ENCODE results near the gene WASHC4. TPM values are rescaled to one million over a fixed set of nuclear protein-coding genes. Genes with fewer than 3 reads are reported as not detected.

WASHC4 gene
- total RNA-seq, 1 experiment from 2014 or later: 25.5 TPM

- no peak for TF ChIP-seq ZBTB33 (IDR thresholded peaks at IDR 0.05; ENCODE audit: extremely low read depth, insufficient replicate concordance, low read length)
- TF ChIP-seq ZNF274 (IDR thresholded peaks at IDR 0.05; ENCODE audit: low read depth, low read length): no peak
- TF ChIP-seq YY1 (IDR thresholded peaks at IDR 0.05; ENCODE audit: extremely low read depth, insufficient replicate concordance, low read depth, low read length): no peak
- no peak for TF ChIP-seq FOSL1 (IDR thresholded peaks at IDR 0.05; ENCODE audit: low read depth)
- no peak for TF ChIP-seq SRF (IDR thresholded peaks at IDR 0.05; ENCODE audit: low read depth)
- no peak for TF ChIP-seq CBX3 (IDR thresholded peaks at IDR 0.05; ENCODE audit: low read depth)
Measured at GRCh38 chr12:105192624-105193225, 85.2 kb downstream of the WASHC4 start (continued).

- Histone ChIP-seq H3K4me3 (replicated peaks in 1 of 2; ENCODE audit: low read depth in 1 of 2, low read length in 2 of 2) (no peak overlapping the region), H3K79me2 (ENCODE audit: insufficient read depth, low read length) (no peaks in the 10 kb centered on the region), H3K4me2 (ENCODE audit: low read length) (no peak overlapping the region), H3K36me3 (ENCODE audit: control insufficient read depth in 1 of 2, insufficient read depth in 2 of 2, low read length in 2 of 2) (peaks cover 0 to 3% of the 10 kb centered on the region in 2 experiments; a peak in 2 of 4 replicates), H3K9ac (ENCODE audit: low read length) (no peak overlapping the region), H3K4me1 (ENCODE audit: control insufficient read depth in 1 of 2, insufficient read depth in 2 of 2, low read length in 2 of 2) (no peaks in the 10 kb centered on the region), H3K27me3 (ENCODE audit: insufficient read depth, low read length) (no peaks in the 10 kb centered on the region), H3K27ac (ENCODE audit: low read depth, low read length) (no peak overlapping the region), H3K9me3 (ENCODE audit: control insufficient read depth in 1 of 2, insufficient read depth in 1 of 2, low read depth in 1 of 2, low read length in 2 of 2) (no peaks in the 10 kb centered on the region), H2AFZ (ENCODE audit: low read depth, low read length, poor library complexity, severe bottlenecking) (no peak overlapping the region), H4K20me1 (ENCODE audit: insufficient read depth) (no peaks in the 10 kb centered on the region), H3K9me2 (ENCODE audit: insufficient read depth) (no peaks in the 10 kb centered on the region)
- BruUV-seq (replicated peaks): no TSS peak
- ATAC-seq (no peak), DNase-seq (ENCODE audit: low read depth, low spot score) (no peak)
- ChIA-PET CTCF (no interaction called here), RAD21 (ENCODE audit: low non-redundant PET in 1 of 2, low total read pairs in 2 of 2, uncharacterized antibody in 2 of 2, unreplicated experiment in 2 of 2) (no interaction called here), POLR2A (no interaction called here)
- intact Hi-C loops (cut with micrococcal nuclease): no loop called here
- TF ChIP-seq CEBPB (IDR thresholded peaks at IDR 0.05; ENCODE audit: low read depth): no peak
- no peak for TF ChIP-seq ELF1 (IDR thresholded peaks at IDR 0.05; ENCODE audit: borderline replicate concordance, low read depth)
- TF ChIP-seq YY1 (IDR thresholded peaks at IDR 0.05; ENCODE audit: extremely low read depth, insufficient replicate concordance, low read depth, low read length): no peak
- no peak for TF ChIP-seq EGR1 (IDR thresholded peaks at IDR 0.05; ENCODE audit: low read depth)
- no peak for TF ChIP-seq ZNF274 (IDR thresholded peaks at IDR 0.05; ENCODE audit: low read depth, low read length)
- no peak for TF ChIP-seq MAX (IDR thresholded peaks at IDR 0.05)
- TF ChIP-seq CBX3 (IDR thresholded peaks at IDR 0.05; ENCODE audit: low read depth): no peak
- no peak for TF ChIP-seq TCF7L2 (IDR thresholded peaks at IDR 0.05; ENCODE audit: borderline replicate concordance, extremely low read depth, insufficient read depth, insufficient read length)
- no peak for TF ChIP-seq FOSL1 (IDR thresholded peaks at IDR 0.05; ENCODE audit: low read depth)
- TF ChIP-seq SP1 (IDR thresholded peaks at IDR 0.05; ENCODE audit: low read depth): no peak
Measured at GRCh38 chr12:105194947-105195346, 87.4 kb downstream of the WASHC4 start.

Measured in HCT116 (cell line).